Thymus (tissue), 11 donors: Measurements from ENCODE around the gene OR1E1. TPM values are rescaled to one million over a fixed set of nuclear protein-coding genes. Genes with fewer than 3 reads are reported as not detected.
"Not testable (repeated sequence)": the region's sequence is repeated elsewhere in the genome, so short reads cannot be mapped to it uniquely, and the experiment has no call there.

Experiments
- DNase-seq, 9 donors: peaks; one replicate each; pipeline ENCODE4 v3.0.0-alpha.2; 2013; ENCODE audit warnings: low spot score in 9 of 9, low read depth in 6 of 9, missing footprints in 1 of 9
- H3K27ac ChIP-seq, 2 donors: one replicate each; pipeline ENCODE4 v1.5.1; 2013; ENCODE audit warnings: control low read depth in 1 of 2, low read depth in 1 of 2, low read length in 1 of 2, mild to moderate bottlenecking in 1 of 2, moderate library complexity in 1 of 2
- H3K27me3 ChIP-seq, 2 donors: one replicate each; pipeline ENCODE4 v1.5.1; 2013; ENCODE audit warnings: low read length in 1 of 2; ENCODE audit not compliant: control insufficient read depth in 2 of 2, insufficient read depth in 1 of 2
- H3K36me3 ChIP-seq, 2 donors: one replicate each; pipeline ENCODE4 v1.5.1; 2013; ENCODE audit warnings: low read length in 1 of 2, mild to moderate bottlenecking in 1 of 2, moderate library complexity in 1 of 2; ENCODE audit not compliant: control insufficient read depth in 2 of 2, insufficient read depth in 2 of 2
- H3K4me1 ChIP-seq, 2 donors: one replicate each; pipeline ENCODE4 v1.5.1; 2013; ENCODE audit warnings: low read length in 2 of 2; ENCODE audit not compliant: control insufficient read depth in 2 of 2, insufficient read depth in 2 of 2
- H3K4me3 ChIP-seq, 2 donors: one replicate each; pipeline ENCODE4 v1.5.1; 2013; ENCODE audit warnings: low read length in 2 of 2, control low read depth in 1 of 2, mild to moderate bottlenecking in 1 of 2
- H3K9me3 ChIP-seq, 2 donors: one replicate each; pipeline ENCODE4 v1.5.1; 2013; ENCODE audit warnings: low read length in 1 of 2, mild to moderate bottlenecking in 1 of 2; ENCODE audit not compliant: control insufficient read depth in 2 of 2, insufficient read depth in 1 of 2
- WGBS: extraction: QIAGEN DNeasy Blood & Tissue Kit; methylation state at CpG from one replicate; pipeline ENCODE4 v1.1.7; 2013; 5-methylcytosine and 5-hydroxymethylcytosine counted together
- polyA plus RNA-seq: library from polyadenylated mRNA; stranded (reverse); fragments of 200-250 nt; gene quantifications from one replicate; pipeline ENCODE4 v1.2.3, GENCODE V29; 2013
- total RNA-seq: library from RNA; stranded (reverse); fragments of 120-200 nt; gene quantifications from one replicate; pipeline ENCODE4 v1.2.4, GENCODE V29; 2013
- donor health status: healthy.

OR1E1 gene
- total and polyA plus RNA-seq, 2 donors: 0.02 TPM; not detected in 1

- H3K9me3 ChIP-seq: no peaks in the 10 kb centered on the region
- DNase-seq: no peak
- H3K27ac ChIP-seq: no peak within 1 kb of the TSS
- WGBS: 86% methylated on average over 3 of the region's 3 CpGs
- no peaks in the 10 kb centered on the region for H3K36me3 ChIP-seq
- H3K4me1 ChIP-seq: no peaks in the 10 kb centered on the region
- no peaks in the 10 kb centered on the region for H3K27me3 ChIP-seq
- no peak within 1 kb of the TSS for H3K4me3 ChIP-seq
Measured at GRCh38 chr17:3411070-3411469, 12.9 kb upstream of the OR1E1 start, which contains the start of gene OR3A3. OR3A3 (plus strand) TSS chr17:3411370.

DNA sequence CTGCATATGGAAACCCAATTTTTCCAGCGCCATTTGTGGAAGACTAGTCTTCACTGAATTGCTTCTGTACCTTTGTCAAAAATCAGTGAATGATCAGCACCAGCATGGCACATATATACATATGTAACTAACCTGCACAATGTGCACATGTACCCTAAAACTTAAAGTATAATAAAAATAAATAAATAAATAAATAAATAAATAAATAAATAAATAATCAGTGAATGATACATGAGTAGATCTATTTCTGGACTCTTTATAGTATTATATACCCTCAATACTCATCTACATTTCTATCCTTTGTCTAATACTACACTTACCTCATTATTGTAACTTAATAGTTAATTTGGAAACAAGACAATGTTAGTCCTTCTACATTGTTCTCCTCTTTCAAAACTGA is 5.6 kb upstream of the OR1E1 start:
- not testable (repeated sequence) for H3K27me3 ChIP-seq, H3K27ac ChIP-seq, H3K4me3 ChIP-seq, H3K36me3 ChIP-seq, H3K4me1 ChIP-seq, DNase-seq, H3K9me3 ChIP-seq
- WGBS: 75% methylated on average over 1 of the region's 1 CpG

GRCh38 chr17:3401786-3402185 is 3.6 kb upstream of the OR1E1 start:
- Histone ChIP-seq H3K27me3 (no peaks in the 10 kb centered on the region), H3K9me3 (no peaks in the 10 kb centered on the region), H3K36me3 (no peaks in the 10 kb centered on the region), H3K27ac (no peak overlapping the region), H3K4me3 (no peak overlapping the region), H3K4me1 (no peaks in the 10 kb centered on the region)
- 64% methylated on average over 2 of the region's 2 CpGs for WGBS
- DNase-seq: no peak

- Histone ChIP-seq H3K4me3 (no peak overlapping the region), H3K27me3 (no peaks in the 10 kb centered on the region), H3K9me3 (no peaks in the 10 kb centered on the region), H3K36me3 (no peaks in the 10 kb centered on the region), H3K27ac (no peak overlapping the region), H3K4me1 (no peaks in the 10 kb centered on the region)
- 83% methylated on average over 6 of the region's 6 CpGs for WGBS
- DNase-seq: no peak
Measured at GRCh38 chr17:3400055-3400454, 1.8 kb upstream of the OR1E1 start.

- not testable (repeated sequence) for H3K27ac ChIP-seq, H3K27me3 ChIP-seq, DNase-seq, H3K9me3 ChIP-seq, H3K36me3 ChIP-seq, H3K4me1 ChIP-seq, H3K4me3 ChIP-seq
- 59% methylated on average over 7 of the region's 7 CpGs for WGBS
Measured at GRCh38 chr17:3397801-3398200, 409 bp downstream of the OR1E1 start.

DNA sequence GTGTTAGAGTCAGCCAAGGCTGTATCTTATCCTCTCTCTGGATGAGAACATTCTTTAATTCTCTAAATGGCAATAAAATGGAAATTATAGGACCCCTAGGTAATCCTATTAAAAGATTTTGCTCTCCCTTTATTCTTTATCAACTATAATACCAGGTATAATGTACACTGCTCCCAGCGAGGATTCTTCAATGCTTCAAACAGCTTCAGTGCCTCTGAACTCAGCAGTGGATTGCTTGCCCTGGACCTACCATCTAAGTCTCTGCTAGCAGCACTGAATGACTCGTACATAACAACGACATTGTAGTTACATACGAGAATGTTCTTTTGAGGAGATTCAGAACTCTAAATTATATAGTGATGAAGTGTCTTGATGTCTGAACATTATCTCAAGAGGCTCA is 8.4 kb downstream of the OR1E1 start:
- H3K4me3 ChIP-seq: no peak overlapping the region
- 82% methylated on average over 4 of the region's 4 CpGs for WGBS

DNA sequence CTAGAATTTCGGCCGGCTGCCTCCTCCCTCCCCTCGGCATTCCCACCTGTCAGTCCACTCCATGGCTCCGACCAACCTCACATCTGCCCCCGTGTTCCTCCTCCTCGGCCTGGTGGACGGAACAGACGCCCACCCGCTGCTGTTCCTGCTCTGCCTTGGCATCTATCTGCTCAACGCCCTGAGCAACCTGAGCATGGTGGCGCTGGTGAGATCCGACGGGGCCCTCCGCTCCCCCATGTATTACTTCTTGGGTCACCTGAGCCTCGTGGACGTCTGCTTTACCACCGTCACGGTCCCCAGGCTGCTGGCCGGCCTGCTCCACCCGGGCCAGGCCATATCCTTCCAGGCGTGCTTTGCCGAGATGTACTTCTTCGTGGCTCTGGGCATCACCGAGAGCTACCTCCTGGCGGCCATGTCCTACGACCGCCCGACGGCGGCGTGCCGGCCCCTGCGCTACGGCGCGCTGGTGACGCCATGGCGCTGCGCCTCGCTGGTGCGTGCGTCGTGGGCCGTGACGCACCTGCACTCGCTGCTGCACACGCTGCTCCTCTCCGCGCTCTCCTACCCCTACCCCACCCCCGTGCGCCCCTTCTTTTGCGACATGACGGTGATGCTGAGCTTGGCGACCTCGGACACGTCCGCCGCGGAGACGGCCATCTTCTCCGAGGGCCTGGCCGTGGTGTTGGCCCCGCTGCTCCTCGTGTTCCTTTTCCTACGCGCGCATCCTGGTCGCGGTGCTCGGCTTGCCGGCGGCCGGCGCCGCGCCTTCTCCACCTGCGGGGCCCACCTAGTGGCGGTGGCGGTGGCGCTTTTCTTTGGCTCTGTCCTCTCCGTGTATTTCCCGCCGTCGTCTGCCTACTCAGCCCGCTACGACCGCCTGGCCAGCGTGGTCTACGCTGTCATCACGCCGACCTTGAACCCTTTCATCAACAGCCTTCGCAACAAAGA is 12.1 kb downstream of the OR1E1 start, which contains the start of gene OR3A2:
OR3A2 (minus strand) TSS at position 440 of the 948 bp plus-strand sequence.
- DNase-seq: peak in 1 of 9 donors; percentile 11
- Histone ChIP-seq H3K9me3 (peaks cover 0 to 1% of the 10 kb centered on the region in 2 donors), H3K4me3 (peak within 1 kb of the TSS in 1 of 2 donors; percentile 15), H3K36me3 (no peaks in the 10 kb centered on the region), H3K27me3 (peaks cover 7 to 16% of the 10 kb centered on the region in 2 donors), H3K27ac (no peak within 1 kb of the TSS), H3K4me1 (no peaks in the 10 kb centered on the region)
- WGBS: 36% methylated on average over 92 of the region's 92 CpGs

More for the DNA sequence above, 8.4 kb downstream of the OR1E1 start:
- Histone ChIP-seq H3K9me3 (peaks cover 0 to 1% of the 10 kb centered on the region in 2 donors), H3K4me1 (no peaks in the 10 kb centered on the region), H3K27ac (no peak overlapping the region), H3K36me3 (no peaks in the 10 kb centered on the region), H3K27me3 (peaks cover 7 to 16% of the 10 kb centered on the region in 2 donors)
- DNase-seq: no peak

GRCh38 chr17:3381957-3382356 is 16.3 kb downstream of the OR1E1 start:
- H3K27ac ChIP-seq: no peak overlapping the region
- no peak overlapping the region for H3K4me3 ChIP-seq
- 92% methylated on average over 5 of the region's 5 CpGs for WGBS
- no peaks in the 10 kb centered on the region for H3K36me3 ChIP-seq
- no peak for DNase-seq
- H3K4me1 ChIP-seq: no peaks in the 10 kb centered on the region
- peaks cover 7 to 12% of the 10 kb centered on the region in 2 donors for H3K27me3 ChIP-seq
- peaks cover 0 to 1% of the 10 kb centered on the region in 2 donors for H3K9me3 ChIP-seq

- Histone ChIP-seq H3K9me3 (no peaks in the 10 kb centered on the region), H3K36me3 (no peaks in the 10 kb centered on the region), H3K27ac (no peak overlapping the region), H3K27me3 (no peaks in the 10 kb centered on the region), H3K4me3 (no peak overlapping the region), H3K4me1 (no peaks in the 10 kb centered on the region)
- no peak for DNase-seq
- WGBS: 90% methylated on average over 8 of the region's 8 CpGs
Measured at GRCh38 chr17:3378321-3378720, 19.9 kb downstream of the OR1E1 start.
